Panc1 (cell line): ENCODE data around the gene ASH1L. TPM values are rescaled to one million over a fixed set of nuclear protein-coding genes. Genes with fewer than 3 reads are reported as not detected.

Experiments used
- ATAC-seq: fragments of 200-7000 bp; cut with Tn5 transposase; 2 replicates; pipeline ENCODE4 v1.9.1; 2020; ENCODE audit warnings: mild to moderate bottlenecking, moderate library complexity
- BruUV-seq: library from RNA; stranded (reverse); fragments of 400-500 nt; replicated peaks from 2 replicates; lab custom pipeline; 2021; lab: Mats Ljungman, UMichigan
- CTCF ChIA-PET: fragments of 300-600 bp; sonication (Branson Sonifier 250); formaldehyde crosslinking; loops from one replicate; lab custom pipeline; 2022; ENCODE audit warnings: antibody characterized with exemption; lab: Charles Lee
- POLR2A ChIA-PET: fragments of 300-600 bp; sonication (Branson Sonifier 250); formaldehyde crosslinking; loops from one replicate; lab custom pipeline; 2022; ENCODE audit warnings: antibody characterized with exemption; lab: Charles Lee
- DNase-seq: peaks from one replicate; pipeline ENCODE4 v3.0.0-alpha.2; 2010; ENCODE audit warnings: low read depth, low spot score
- H3K27ac ChIP-seq: 2 replicates; pipeline ENCODE4 v1.5.1; 2011; ENCODE audit warnings: mild to moderate bottlenecking, low read length, inconsistent platforms
- H3K27me3 ChIP-seq: fragments of 200-500 bp; sonication (Bioruptor generic); 2 replicates; pipeline ENCODE4 v1.6.0; 2014; ENCODE audit warnings: low read length, inconsistent platforms; ENCODE audit not compliant: control insufficient read depth, insufficient read depth
- H3K36me3 ChIP-seq: fragments of 200-500 bp; sonication (Bioruptor generic); 2 replicates; pipeline ENCODE4 v1.5.1; 2014; ENCODE audit warnings: inconsistent platforms, mild to moderate bottlenecking, low read length, moderate library complexity; ENCODE audit not compliant: control insufficient read depth, insufficient read depth
- H3K4me1 ChIP-seq: 2 replicates; pipeline ENCODE4 v1.5.1; 2011; ENCODE audit warnings: inconsistent platforms, mild to moderate bottlenecking, low read length, moderate library complexity; ENCODE audit not compliant: control insufficient read depth, insufficient read depth
- H3K4me3 ChIP-seq, 2 experiments: 2 replicates each; pipeline ENCODE4 v1.5.1; 2011 to 2012; ENCODE audit warnings: low read depth in 2 of 2, low read length in 2 of 2, mild to moderate bottlenecking in 2 of 2, inconsistent platforms in 1 of 2, moderate library complexity in 1 of 2
- H3K9me3 ChIP-seq: fragments of 200-500 bp; sonication (Bioruptor generic); 2 replicates; pipeline ENCODE4 v1.5.1; 2014; ENCODE audit warnings: low read depth, mild to moderate bottlenecking, inconsistent platforms, low read length, moderate library complexity; ENCODE audit not compliant: control insufficient read depth, insufficient read depth
- POLR2AphosphoS5 ChIP-seq: IDR thresholded peaks from 2 replicates; pipeline ENCODE4 v1.6.1; 2012; ENCODE audit warnings: mild to moderate bottlenecking, low read depth, low read length, moderate library complexity
- SIN3A ChIP-seq: IDR thresholded peaks from 2 replicates; pipeline ENCODE4 v1.6.1; 2012; ENCODE audit warnings: low read depth, mild to moderate bottlenecking, low read length, moderate library complexity, borderline replicate concordance; ENCODE audit not compliant: insufficient read depth
- TCF7L2 ChIP-seq: IDR thresholded peaks from 2 replicates; pipeline ENCODE4 v1.6.1; 2011; ENCODE audit warnings: mild to moderate bottlenecking, low read depth, low read length, inconsistent platforms
- in situ Hi-C: cut with HindIII; loops from 2 replicates; pipeline ENCODE4 v1.10.0; 2016; ENCODE audit warnings: low sequenced_read_pairs, low pct_unique_long_range_greater_than_20kb
- intact Hi-C: fragments of 100-400 bp; cut with micrococcal nuclease; formaldehyde crosslinking; loops from one replicate; pipeline ENCODE4 v1.10.0; 2022; ENCODE audit not compliant: unreplicated experiment
- total RNA-seq: library from RNA; stranded (reverse); gene quantifications from one replicate; pipeline ENCODE4 v1.2.1, GENCODE V29; 2021; ENCODE audit not compliant: unreplicated experiment
- TF ChIP-seq, protein P1 (sequence below): fragments of 450-650 bp; IDR thresholded peaks from 2 replicates; pipeline ENCODE4 v1.5.1; 2017; ENCODE audit warnings: mild to moderate bottlenecking
- TF ChIP-seq, protein P2 (sequence below), 2 experiments: IDR thresholded peaks; 2 replicates each; pipeline ENCODE4 v1.6.1; 2011 to 2012; ENCODE audit warnings: low read depth in 2 of 2, control low read depth in 1 of 2, low read length in 1 of 2, mild to moderate bottlenecking in 1 of 2, moderate library complexity in 1 of 2; ENCODE audit not compliant: insufficient read depth in 1 of 2

The ASH1L gene
- total RNA-seq, 1 experiment from 2014 or later: 40.9 TPM

DNA sequence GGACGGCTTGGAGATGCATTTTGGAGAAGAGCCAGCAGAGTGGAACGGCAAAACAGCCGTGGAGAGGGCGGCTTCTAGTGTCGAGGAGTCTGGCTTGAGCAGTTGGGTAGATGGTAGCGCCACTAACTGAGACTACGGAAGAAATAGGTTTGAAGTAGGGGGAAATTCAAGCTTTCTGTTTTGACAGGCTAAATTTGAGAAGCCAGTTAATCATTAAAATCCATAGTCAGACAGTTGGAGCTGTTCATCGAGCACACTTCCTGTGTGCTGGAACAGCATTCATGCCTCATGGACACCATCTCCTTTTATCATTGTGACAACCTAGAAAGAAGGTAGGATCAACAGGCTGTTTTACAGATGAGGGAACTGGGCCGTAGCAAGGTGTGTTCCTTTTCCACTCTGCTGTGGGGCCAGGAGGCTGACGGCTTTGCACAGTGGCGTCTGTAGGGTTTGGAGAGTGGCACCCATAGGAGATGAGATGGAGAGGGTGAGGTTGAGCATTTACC, 258.0 kb downstream of the ASH1L start:
- in situ Hi-C loops: no loop called here
- H3K27ac ChIP-seq: no peak overlapping the region
- H3K4me3 ChIP-seq: no peak overlapping the region
- H3K36me3 ChIP-seq: peaks cover 7% of the 10 kb centered on the region; the same call in 1 of the 2 replicates
- DNase-seq (no peak), ATAC-seq (no peak)
- peaks cover 4% of the 10 kb centered on the region; the same call in 1 of the 2 replicates for H3K4me1 ChIP-seq
- TF ChIP-seq POLR2AphosphoS5 (no peak), SIN3A (no peak), TCF7L2 (no peak)
- TF ChIP-seq, protein P1, sequence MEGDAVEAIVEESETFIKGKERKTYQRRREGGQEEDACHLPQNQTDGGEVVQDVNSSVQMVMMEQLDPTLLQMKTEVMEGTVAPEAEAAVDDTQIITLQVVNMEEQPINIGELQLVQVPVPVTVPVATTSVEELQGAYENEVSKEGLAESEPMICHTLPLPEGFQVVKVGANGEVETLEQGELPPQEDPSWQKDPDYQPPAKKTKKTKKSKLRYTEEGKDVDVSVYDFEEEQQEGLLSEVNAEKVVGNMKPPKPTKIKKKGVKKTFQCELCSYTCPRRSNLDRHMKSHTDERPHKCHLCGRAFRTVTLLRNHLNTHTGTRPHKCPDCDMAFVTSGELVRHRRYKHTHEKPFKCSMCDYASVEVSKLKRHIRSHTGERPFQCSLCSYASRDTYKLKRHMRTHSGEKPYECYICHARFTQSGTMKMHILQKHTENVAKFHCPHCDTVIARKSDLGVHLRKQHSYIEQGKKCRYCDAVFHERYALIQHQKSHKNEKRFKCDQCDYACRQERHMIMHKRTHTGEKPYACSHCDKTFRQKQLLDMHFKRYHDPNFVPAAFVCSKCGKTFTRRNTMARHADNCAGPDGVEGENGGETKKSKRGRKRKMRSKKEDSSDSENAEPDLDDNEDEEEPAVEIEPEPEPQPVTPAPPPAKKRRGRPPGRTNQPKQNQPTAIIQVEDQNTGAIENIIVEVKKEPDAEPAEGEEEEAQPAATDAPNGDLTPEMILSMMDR: no peak
- TF ChIP-seq, protein P2, sequence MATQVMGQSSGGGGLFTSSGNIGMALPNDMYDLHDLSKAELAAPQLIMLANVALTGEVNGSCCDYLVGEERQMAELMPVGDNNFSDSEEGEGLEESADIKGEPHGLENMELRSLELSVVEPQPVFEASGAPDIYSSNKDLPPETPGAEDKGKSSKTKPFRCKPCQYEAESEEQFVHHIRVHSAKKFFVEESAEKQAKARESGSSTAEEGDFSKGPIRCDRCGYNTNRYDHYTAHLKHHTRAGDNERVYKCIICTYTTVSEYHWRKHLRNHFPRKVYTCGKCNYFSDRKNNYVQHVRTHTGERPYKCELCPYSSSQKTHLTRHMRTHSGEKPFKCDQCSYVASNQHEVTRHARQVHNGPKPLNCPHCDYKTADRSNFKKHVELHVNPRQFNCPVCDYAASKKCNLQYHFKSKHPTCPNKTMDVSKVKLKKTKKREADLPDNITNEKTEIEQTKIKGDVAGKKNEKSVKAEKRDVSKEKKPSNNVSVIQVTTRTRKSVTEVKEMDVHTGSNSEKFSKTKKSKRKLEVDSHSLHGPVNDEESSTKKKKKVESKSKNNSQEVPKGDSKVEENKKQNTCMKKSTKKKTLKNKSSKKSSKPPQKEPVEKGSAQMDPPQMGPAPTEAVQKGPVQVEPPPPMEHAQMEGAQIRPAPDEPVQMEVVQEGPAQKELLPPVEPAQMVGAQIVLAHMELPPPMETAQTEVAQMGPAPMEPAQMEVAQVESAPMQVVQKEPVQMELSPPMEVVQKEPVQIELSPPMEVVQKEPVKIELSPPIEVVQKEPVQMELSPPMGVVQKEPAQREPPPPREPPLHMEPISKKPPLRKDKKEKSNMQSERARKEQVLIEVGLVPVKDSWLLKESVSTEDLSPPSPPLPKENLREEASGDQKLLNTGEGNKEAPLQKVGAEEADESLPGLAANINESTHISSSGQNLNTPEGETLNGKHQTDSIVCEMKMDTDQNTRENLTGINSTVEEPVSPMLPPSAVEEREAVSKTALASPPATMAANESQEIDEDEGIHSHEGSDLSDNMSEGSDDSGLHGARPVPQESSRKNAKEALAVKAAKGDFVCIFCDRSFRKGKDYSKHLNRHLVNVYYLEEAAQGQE (IDR thresholded peaks at IDR 0.05; ENCODE audit: insufficient read depth in 1 of 2, low read depth in 2 of 2, low read length in 1 of 2): no peak
- H3K27me3 ChIP-seq: no peaks in the 10 kb centered on the region
- CTCF ChIA-PET: no interaction called here
- H3K9me3 ChIP-seq: no peaks in the 10 kb centered on the region
- intact Hi-C loops: no loop called here
- POLR2A ChIA-PET: no interaction called here
- no TSS peak for BruUV-seq

DNA sequence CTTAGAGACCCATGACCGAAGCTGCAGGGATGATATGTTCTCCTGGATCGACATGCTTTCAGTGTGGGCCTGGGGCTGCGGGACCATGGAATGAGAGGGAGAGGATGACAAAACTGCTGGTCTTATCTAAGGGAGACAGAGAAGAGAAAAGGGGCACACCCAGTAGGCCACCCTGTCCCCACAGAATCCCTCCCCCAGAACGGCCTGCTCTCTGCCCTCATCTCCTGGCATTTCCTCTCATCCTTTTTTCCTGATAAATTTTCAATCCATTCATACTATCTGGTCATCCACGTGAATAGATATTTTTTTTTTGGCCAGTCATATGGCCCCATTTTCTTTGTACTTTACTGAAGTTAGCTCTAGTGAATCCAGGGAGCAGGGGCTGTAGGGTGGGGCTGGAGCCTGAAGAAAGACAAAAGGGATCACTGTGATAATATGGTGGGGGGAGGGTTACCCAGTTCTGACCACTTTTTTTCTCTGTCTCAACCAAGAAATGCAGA, 261.2 kb downstream of the ASH1L start, which contains the start of gene PKLR:
TSS of gene PKLR (minus strand) at position 97 of the 500 bp plus-strand sequence. CDS start at position 54, 43 bp downstream.
- no peak for ATAC-seq
- TF ChIP-seq TCF7L2: no peak
- TF ChIP-seq, protein P1: no peak
- TF ChIP-seq, protein P2 (IDR thresholded peaks at IDR 0.05; ENCODE audit: insufficient read depth in 1 of 2, low read depth in 2 of 2, low read length in 1 of 2): no peak
- TF ChIP-seq SIN3A: no peak
- TF ChIP-seq POLR2AphosphoS5: no peak
- intact Hi-C loops (no loop called here), in situ Hi-C loops (no loop called here)
- no peak for DNase-seq
- Histone ChIP-seq H3K4me3 (no peak within 1 kb of the TSS), H3K36me3 (no peaks in the 10 kb centered on the region), H3K27me3 (no peaks in the 10 kb centered on the region), H3K9me3 (no peaks in the 10 kb centered on the region), H3K4me1 (no peaks in the 10 kb centered on the region), H3K27ac (no peak within 1 kb of the TSS)
- ChIA-PET POLR2A (no interaction called here), CTCF (no interaction called here)
- BruUV-seq: no TSS peak
